HCT116 (cell line): ENCODE results near the gene KIF26B. TPM values are rescaled to one million over a fixed set of nuclear protein-coding genes. Genes with fewer than 3 reads are reported as not detected.

Experiments used
- ATAC-seq: fragments of 200-7000 bp; cut with Tn5 transposase; 2 replicates; pipeline ENCODE4 v1.9.1; 2020; ENCODE audit warnings: mild to moderate bottlenecking, moderate library complexity
- BruUV-seq: library from RNA; stranded (reverse); fragments of 400-500 nt; replicated peaks from 2 replicates; lab custom pipeline; 2021; lab: Mats Ljungman, UMichigan
- CTCF ChIA-PET: fragments of 300-600 bp; sonication (Branson Sonifier 250); formaldehyde crosslinking; loops from one replicate; lab custom pipeline; 2021; ENCODE audit warnings: antibody characterized with exemption; lab: Charles Lee
- POLR2A ChIA-PET: fragments of 300-600, 350-600 bp; sonication (Branson Sonifier 250); formaldehyde crosslinking; loops from one replicate; lab custom pipeline; 2021; ENCODE audit warnings: antibody characterized with exemption; lab: Charles Lee
- RAD21 ChIA-PET, 2 experiments: fragments of 300-600 bp; sonication (Branson Sonifier 250); formaldehyde crosslinking; loops; one replicate each; lab custom pipeline; 2023; ENCODE audit warnings: low total read pairs in 2 of 2; ENCODE audit not compliant: uncharacterized antibody in 2 of 2, unreplicated experiment in 2 of 2, low non-redundant PET in 1 of 2; lab: Charles Lee
- DNase-seq: peaks from one replicate; pipeline ENCODE4 v3.0.0-alpha.2; 2010; ENCODE audit warnings: low read depth, low spot score
- H2AFZ ChIP-seq: fragments of 200-600 bp; shearing (Covaris generic), sonication (generic); 2 replicates; pipeline ENCODE4 v1.6.1; 2017; ENCODE audit warnings: low read depth, mixed run types, mixed read lengths, antibody characterized with exemption, low read length; ENCODE audit not compliant: poor library complexity, severe bottlenecking
- H3K27ac ChIP-seq: 2 replicates; pipeline ENCODE4 v1.5.1; 2012; ENCODE audit warnings: low read depth, low read length
- H3K27me3 ChIP-seq: fragments of 200-600 bp; sonication (generic); 2 replicates; pipeline ENCODE4 v1.6.1; 2016; ENCODE audit warnings: mixed run types, low read length, mixed read lengths; ENCODE audit not compliant: insufficient read depth
- H3K36me3 ChIP-seq, 2 experiments: fragments of 200-500 bp in 1 of 2; fragments of 200-600 bp in 1 of 2; sonication (Bioruptor generic) in 1 of 2; sonication (generic) in 1 of 2; 2 replicates each; pipeline versions ENCODE4 v1.5.1 to v1.6.1; 2014 to 2016; ENCODE audit warnings: low read length in 2 of 2, inconsistent platforms in 1 of 2, mixed read lengths in 1 of 2, mixed run types in 1 of 2; ENCODE audit not compliant: insufficient read depth in 2 of 2, control insufficient read depth in 1 of 2
- H3K4me1 ChIP-seq, 2 experiments: fragments of 200-600 bp in 1 of 2; sonication (generic) in 1 of 2; 2 replicates each; pipeline versions ENCODE4 v1.5.1 to v1.6.1; 2012 to 2017; ENCODE audit warnings: low read length in 2 of 2, inconsistent platforms in 1 of 2, mild to moderate bottlenecking in 1 of 2, mixed read lengths in 1 of 2, mixed run types in 1 of 2, moderate library complexity in 1 of 2; ENCODE audit not compliant: insufficient read depth in 2 of 2, control insufficient read depth in 1 of 2
- H3K4me2 ChIP-seq: fragments of 200-600 bp; sonication (generic); 2 replicates; pipeline ENCODE4 v1.6.1; 2017; ENCODE audit warnings: mixed run types, low read length, mixed read lengths
- H3K4me3 ChIP-seq, 2 experiments: fragments of 200-600 bp in 1 of 2; sonication (generic) in 1 of 2; replicated peaks in 1 of 2; 2 replicates each; pipeline ENCODE4 v1.5.1; 2011 to 2016; ENCODE audit warnings: low read length in 2 of 2, control low read depth in 1 of 2, low read depth in 1 of 2, mild to moderate bottlenecking in 1 of 2, mixed read lengths in 1 of 2, mixed run types in 1 of 2
- H3K79me2 ChIP-seq: fragments of 200-600 bp; sonication (generic); 2 replicates; pipeline ENCODE4 v1.6.1; 2017; ENCODE audit warnings: mild to moderate bottlenecking, mixed run types, low read length, moderate library complexity, mixed read lengths; ENCODE audit not compliant: insufficient read depth
- H3K9ac ChIP-seq: fragments of 200-600 bp; sonication (generic); 2 replicates; pipeline ENCODE4 v1.6.1; 2016; ENCODE audit warnings: low read length, mixed read lengths
- H3K9me2 ChIP-seq: fragments of 200-600 bp; sonication (generic), shearing (Covaris generic); 2 replicates; pipeline ENCODE4 v1.6.1; 2017; ENCODE audit warnings: mixed run types, mild to moderate bottlenecking, moderate library complexity; ENCODE audit not compliant: insufficient read depth
- H3K9me3 ChIP-seq, 2 experiments: fragments of 200-500 bp in 1 of 2; fragments of 200-600 bp in 1 of 2; sonication (Bioruptor generic) in 1 of 2; sonication (generic) in 1 of 2; 2 replicates each; pipeline ENCODE4 v1.6.1; 2014 to 2017; ENCODE audit warnings: low read length in 2 of 2, mixed read lengths in 2 of 2, inconsistent platforms in 1 of 2, low read depth in 1 of 2, mild to moderate bottlenecking in 1 of 2, mixed run types in 1 of 2, moderate library complexity in 1 of 2; ENCODE audit not compliant: control insufficient read depth in 1 of 2, insufficient read depth in 1 of 2
- H4K20me1 ChIP-seq: fragments of 200-600 bp; sonication (generic), shearing (Covaris generic); 2 replicates; pipeline ENCODE4 v1.6.1; 2017; ENCODE audit warnings: mixed run types, mild to moderate bottlenecking, moderate library complexity; ENCODE audit not compliant: insufficient read depth
- ATF3 ChIP-seq: IDR thresholded peaks from 2 replicates; pipeline ENCODE4 v1.6.1; 2012
- CBX3 ChIP-seq: IDR thresholded peaks from 2 replicates; pipeline ENCODE4 v1.6.1; 2012; ENCODE audit warnings: low read depth
- CEBPB ChIP-seq: IDR thresholded peaks from 2 replicates; pipeline ENCODE4 v1.6.1; 2012; ENCODE audit warnings: low read depth
- CTCF ChIP-seq, 3 experiments: fragments of 200-600 bp in 1 of 3; sonication (generic) in 1 of 3; IDR thresholded peaks in 2 of 3; conservative IDR thresholded peaks in 1 of 3; 2 replicates each; pipeline ENCODE4 v1.5.1; 2012 to 2017; ENCODE audit warnings: low read depth in 2 of 3, low read length in 2 of 3, antibody characterized with exemption in 1 of 3, borderline replicate concordance in 1 of 3, control low read depth in 1 of 3, mild to moderate bottlenecking in 1 of 3, mixed read lengths in 1 of 3, mixed run types in 1 of 3, moderate library complexity in 1 of 3; ENCODE audit not compliant: insufficient read depth in 1 of 3
- EGR1 ChIP-seq: IDR thresholded peaks from 2 replicates; pipeline ENCODE4 v1.6.1; 2012; ENCODE audit warnings: low read depth
- ELF1 ChIP-seq: IDR thresholded peaks from 2 replicates; pipeline ENCODE4 v1.6.1; 2012; ENCODE audit warnings: low read depth, borderline replicate concordance
- EZH2phosphoT487 ChIP-seq: fragments of 200-600 bp; IDR thresholded peaks from 2 replicates; pipeline ENCODE4 v1.6.1; 2018; ENCODE audit warnings: antibody characterized with exemption, borderline replicate concordance
- FOSL1 ChIP-seq: IDR thresholded peaks from 2 replicates; pipeline ENCODE4 v1.6.1; 2012; ENCODE audit warnings: low read depth
- JUND ChIP-seq: IDR thresholded peaks from 2 replicates; pipeline ENCODE4 v1.6.1; 2012
- MAX ChIP-seq: IDR thresholded peaks from 2 replicates; pipeline ENCODE4 v1.6.1; 2012
- POLR2A ChIP-seq: IDR thresholded peaks from 2 replicates; pipeline ENCODE4 v1.7.0; 2011; ENCODE audit warnings: borderline replicate concordance; ENCODE audit not compliant: insufficient read depth, insufficient read length; ENCODE audit errors: extremely low read depth
- POLR2AphosphoS5 ChIP-seq: IDR thresholded peaks from 2 replicates; pipeline ENCODE4 v1.6.1; 2011; ENCODE audit warnings: mild to moderate bottlenecking, low read depth, low read length, moderate library complexity
- RAD21 ChIP-seq: IDR thresholded peaks from 2 replicates; pipeline ENCODE4 v1.6.1; 2012; ENCODE audit warnings: low read depth, mild to moderate bottlenecking
- REST ChIP-seq: IDR thresholded peaks from 2 replicates; pipeline ENCODE4 v1.6.1; 2012; ENCODE audit warnings: low read depth
- SIN3A ChIP-seq: IDR thresholded peaks from 2 replicates; pipeline ENCODE4 v1.6.1; 2012; ENCODE audit warnings: low read depth
- SP1 ChIP-seq: IDR thresholded peaks from 2 replicates; pipeline ENCODE4 v1.6.1; 2012; ENCODE audit warnings: low read depth
- SRF ChIP-seq: IDR thresholded peaks from 2 replicates; pipeline ENCODE4 v1.6.1; 2012; ENCODE audit warnings: low read depth
- YY1 ChIP-seq: IDR thresholded peaks from 2 replicates; pipeline ENCODE4 v1.6.1; 2011; ENCODE audit warnings: low read length, low read depth, moderate library complexity, mild to moderate bottlenecking; ENCODE audit not compliant: insufficient replicate concordance; ENCODE audit errors: extremely low read depth
- ZBTB33 ChIP-seq: IDR thresholded peaks from 2 replicates; pipeline ENCODE4 v1.6.1; 2011; ENCODE audit warnings: mild to moderate bottlenecking, low read length, moderate library complexity; ENCODE audit not compliant: insufficient replicate concordance; ENCODE audit errors: extremely low read depth
- ZNF274 ChIP-seq: fragments of 200-500 bp; sonication (Bioruptor generic); IDR thresholded peaks from 2 replicates; pipeline ENCODE4 v1.6.1; 2014; ENCODE audit warnings: mild to moderate bottlenecking, low read depth, low read length, inconsistent platforms
- intact Hi-C: fragments of 100-400 bp; cut with micrococcal nuclease; formaldehyde crosslinking; loops from 2 replicates; pipeline ENCODE4 v1.10.0; 2022
- total RNA-seq: library from RNA; stranded (reverse); gene quantifications from one replicate; pipeline ENCODE4 v1.2.1, GENCODE V29; 2021; ENCODE audit not compliant: unreplicated experiment

The KIF26B gene
- total RNA-seq, 1 experiment from 2014 or later, result 0.49 TPM

- H3K36me3 ChIP-seq, result no peaks in the 10 kb centered on the region
- intact Hi-C loops, result no loop called here
- H3K27me3 ChIP-seq, result peaks cover 2% of the 10 kb centered on the region; the same call in 1 of the 2 replicates
- no peaks in the 10 kb centered on the region for H4K20me1 ChIP-seq
- ChIA-PET POLR2A (no interaction called here), CTCF (no interaction called here), RAD21 (no interaction called here)
- no peak overlapping the region for H2AFZ ChIP-seq
- no peaks in the 10 kb centered on the region for H3K9me3 ChIP-seq
- no peak overlapping the region for H3K27ac ChIP-seq
- no peak for DNase-seq
- no peak overlapping the region for H3K9ac ChIP-seq
- no peaks in the 10 kb centered on the region for H3K79me2 ChIP-seq
- H3K9me2 ChIP-seq, result no peaks in the 10 kb centered on the region
- no TSS peak for BruUV-seq
- no peak overlapping the region for H3K4me2 ChIP-seq
- H3K4me3 ChIP-seq, result no peak overlapping the region
- no peak for ATAC-seq
- TF ChIP-seq YY1, result no peak
- TF ChIP-seq ZNF274, result no peak
- no peak for TF ChIP-seq ZBTB33
- no peak for TF ChIP-seq POLR2AphosphoS5
- no peak for TF ChIP-seq SP1
- TF ChIP-seq CTCF (IDR thresholded peaks at IDR 0.05 in 2 of 3, conservative IDR thresholded peaks at IDR 0.05 in 1 of 3; ENCODE audit: borderline replicate concordance in 1 of 3, insufficient read depth in 1 of 3, low read depth in 2 of 3, low read length in 2 of 3), result no peak
- TF ChIP-seq MAX, result no peak
- no peak for TF ChIP-seq JUND
- no peak for TF ChIP-seq SRF
- no peak for TF ChIP-seq CEBPB
- TF ChIP-seq RAD21, result no peak
- TF ChIP-seq CBX3, result no peak
- no peak for TF ChIP-seq ATF3
- TF ChIP-seq POLR2A, result no peak
- TF ChIP-seq EZH2phosphoT487, result no peak
- TF ChIP-seq SIN3A, result no peak
- TF ChIP-seq REST, result no peak
- no peak for TF ChIP-seq FOSL1
- TF ChIP-seq ELF1, result no peak
- no peak for TF ChIP-seq EGR1
- H3K4me1 ChIP-seq, result no peaks in the 10 kb centered on the region
Measured at GRCh38 chr1:245132771-245133170, 22.0 kb upstream of the KIF26B start.
